Measurements from ENCODE around the gene TMEM123. TPM values are rescaled to one million over a fixed set of nuclear protein-coding genes. Genes with fewer than 3 reads are reported as not detected.

TMEM123 gene
- total RNA-seq, 2 experiments from 2014 or later = 288 to 307 TPM

GRCh38 chr11:102426570-102426969, 26.0 kb downstream of the TMEM123 start:
- Mint-ChIP-seq H3K4me3 (peak overlapping the region; percentile 47), H3K4me1 (ENCODE audit: low read depth) (peaks cover 91% of the 10 kb centered on the region), H3K36me3 (ENCODE audit: low read depth) (peaks cover 59% of the 10 kb centered on the region), H3K27me3 (no peaks in the 10 kb centered on the region), H3K9me3 (no peaks in the 10 kb centered on the region), H3K27ac (peak overlapping the region; percentile 81)
- H3K9me3 ChIP-seq (ENCODE audit: control insufficient read depth in 1 of 2, insufficient read depth in 1 of 2, low read length in 2 of 2) = no peaks in the 10 kb centered on the region
- H3K27me3 ChIP-seq (ENCODE audit: control insufficient read depth in 1 of 2, insufficient read depth in 2 of 2, low read length in 2 of 2) = no peaks in the 10 kb centered on the region
- H3K4me3 ChIP-seq (ENCODE audit: low read length) = no peak overlapping the region
- peaks cover 59% of the 10 kb centered on the region for H3K4me1 ChIP-seq (ENCODE audit: insufficient read depth, low read length)
- no peak for ATAC-seq (ENCODE audit: poor library complexity)
- intact Hi-C loops (cut with DNase I, micrococcal nuclease) = loop anchor here in 1 of 2 experiments (2.0 kb wide), 1 partner anchor 68 kb away; no protein-coding TSS in a partner anchor
- ChIA-PET CTCF (interaction anchor here (0.7 to 1.6 kb wide), 6 partner anchors 11 to 85 kb away, joined by 3 to 4 read pairs (median 4); no protein-coding TSS in a partner anchor), POLR2A (interaction anchor here (0.7 to 1.3 kb wide), 5 partner anchors 10 to 110 kb away, joined by 3 to 4 read pairs (median 3); no protein-coding TSS in a partner anchor)
- H3K36me3 ChIP-seq (ENCODE audit: insufficient read depth, low read length) = peaks cover 17% of the 10 kb centered on the region
- H3K27ac ChIP-seq (ENCODE audit: low read depth in 1 of 2, low read length in 2 of 2) = no peak overlapping the region
- DNase-seq = no peak
- TF ChIP-seq CTCF (IDR thresholded peaks at IDR 0.05) = no peak

DNA sequence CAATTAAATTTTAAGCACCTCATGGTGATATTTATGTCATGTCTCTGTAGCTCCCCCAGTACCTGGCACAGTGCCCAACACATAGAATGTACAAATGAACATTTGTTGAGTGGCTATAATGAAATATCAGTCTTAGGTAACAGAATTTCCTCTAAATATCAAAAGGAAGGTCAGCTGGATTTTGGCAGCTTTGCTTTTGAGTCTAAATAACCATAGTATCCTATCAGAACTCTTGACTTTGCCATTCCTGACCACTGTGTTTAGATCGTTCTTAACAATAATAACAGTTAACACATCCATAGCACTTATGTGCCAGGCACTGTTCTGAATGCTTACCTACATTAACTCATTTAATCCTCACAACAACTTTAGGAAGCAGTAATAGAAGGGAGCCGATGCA, 26.6 kb downstream of the TMEM123 start:
- ATAC-seq (ENCODE audit: poor library complexity) = no peak
- no peak overlapping the region for H3K27ac ChIP-seq (ENCODE audit: low read depth in 1 of 2, low read length in 2 of 2)
- no peaks in the 10 kb centered on the region for H3K27me3 Mint-ChIP-seq
- H3K27me3 ChIP-seq (ENCODE audit: control insufficient read depth in 1 of 2, insufficient read depth in 2 of 2, low read length in 2 of 2) = no peaks in the 10 kb centered on the region
- no peak for DNase-seq
- no peaks in the 10 kb centered on the region for H3K9me3 ChIP-seq (ENCODE audit: control insufficient read depth in 1 of 2, insufficient read depth in 1 of 2, low read length in 2 of 2)
- TF ChIP-seq CTCF (IDR thresholded peaks at IDR 0.05) = no peak
- intact Hi-C loops (cut with DNase I, micrococcal nuclease) = loop anchor here in 1 of 2 experiments (2.0 kb wide), 1 partner anchor 69 kb away; no protein-coding TSS in a partner anchor
- peaks cover 14% of the 10 kb centered on the region for H3K36me3 ChIP-seq (ENCODE audit: insufficient read depth, low read length)
- peaks cover 91% of the 10 kb centered on the region for H3K4me1 Mint-ChIP-seq (ENCODE audit: low read depth)
- no peak overlapping the region for H3K4me3 ChIP-seq (ENCODE audit: low read length)
- no peak overlapping the region for H3K4me3 Mint-ChIP-seq
- no peaks in the 10 kb centered on the region for H3K9me3 Mint-ChIP-seq
- POLR2A ChIA-PET = interaction anchor here (0.7 to 1.3 kb wide), 7 partner anchors 9 to 109 kb away, joined by 3 to 6 read pairs (median 3); no protein-coding TSS in a partner anchor
- peaks cover 57% of the 10 kb centered on the region for H3K36me3 Mint-ChIP-seq (ENCODE audit: low read depth)
- H3K27ac Mint-ChIP-seq = peak overlapping the region; percentile 81
- peaks cover 60% of the 10 kb centered on the region for H3K4me1 ChIP-seq (ENCODE audit: insufficient read depth, low read length)
- CTCF ChIA-PET = interaction anchor here (0.7 to 1.6 kb wide), 4 partner anchors 10 to 35 kb away, joined by 3 to 4 read pairs (median 4); no protein-coding TSS in a partner anchor

GRCh38 chr11:102423936-102424335, 28.6 kb downstream of the TMEM123 start:
- H3K9me3 Mint-ChIP-seq = no peaks in the 10 kb centered on the region
- Histone ChIP-seq H3K4me3 (ENCODE audit: low read length) (no peak overlapping the region), H3K27ac (ENCODE audit: low read depth in 1 of 2, low read length in 2 of 2) (no peak overlapping the region), H3K4me1 (ENCODE audit: insufficient read depth, low read length) (peaks cover 56% of the 10 kb centered on the region), H3K36me3 (ENCODE audit: insufficient read depth, low read length) (peaks cover 15% of the 10 kb centered on the region), H3K9me3 (ENCODE audit: control insufficient read depth in 1 of 2, insufficient read depth in 1 of 2, low read length in 2 of 2) (no peaks in the 10 kb centered on the region), H3K27me3 (ENCODE audit: control insufficient read depth in 1 of 2, insufficient read depth in 2 of 2, low read length in 2 of 2) (no peaks in the 10 kb centered on the region)
- H3K4me1 Mint-ChIP-seq (ENCODE audit: low read depth) = peaks cover 91% of the 10 kb centered on the region
- ChIA-PET POLR2A (interaction anchor here (1.7 kb wide), 1 partner anchor 28 kb away, joined by 11 read pairs; no protein-coding TSS in a partner anchor), CTCF (interaction anchor here (1.1 to 1.8 kb wide), 3 partner anchors 11 to 130 kb away, joined by 4 read pairs; no protein-coding TSS in a partner anchor)
- no peak overlapping the region for H3K4me3 Mint-ChIP-seq
- no peaks in the 10 kb centered on the region for H3K27me3 Mint-ChIP-seq
- no peak for ATAC-seq (ENCODE audit: poor library complexity)
- intact Hi-C loops (cut with DNase I, micrococcal nuclease) = no loop called here
- peaks cover 46% of the 10 kb centered on the region for H3K36me3 Mint-ChIP-seq (ENCODE audit: low read depth)
- TF ChIP-seq CTCF (IDR thresholded peaks at IDR 0.05) = no peak
- DNase-seq = no peak
- H3K27ac Mint-ChIP-seq = peak overlapping the region; percentile 81
